SU-DHL-6 (cell line): ENCODE data around the gene PLSCR5.

Experiments used
- EZH2phosphoT487 ChIP-seq: fragments of 200-600 bp; sonication (generic), shearing (Covaris generic); conservative IDR thresholded peaks from 2 replicates; pipeline ENCODE4 v1.6.1; 2018; ENCODE audit warnings: mild to moderate bottlenecking, antibody characterized with exemption, low read length, moderate library complexity, mixed read lengths
- TF ChIP-seq, protein P1 (sequence below): fragments of 200-600 bp; sonication (generic); IDR thresholded peaks from one replicate; pipeline ENCODE4 v1.5.1; 2017; ENCODE audit warnings: antibody characterized with exemption, mild to moderate bottlenecking, low read length, moderate library complexity; ENCODE audit not compliant: insufficient read depth, poor library complexity, severe bottlenecking

DNA sequence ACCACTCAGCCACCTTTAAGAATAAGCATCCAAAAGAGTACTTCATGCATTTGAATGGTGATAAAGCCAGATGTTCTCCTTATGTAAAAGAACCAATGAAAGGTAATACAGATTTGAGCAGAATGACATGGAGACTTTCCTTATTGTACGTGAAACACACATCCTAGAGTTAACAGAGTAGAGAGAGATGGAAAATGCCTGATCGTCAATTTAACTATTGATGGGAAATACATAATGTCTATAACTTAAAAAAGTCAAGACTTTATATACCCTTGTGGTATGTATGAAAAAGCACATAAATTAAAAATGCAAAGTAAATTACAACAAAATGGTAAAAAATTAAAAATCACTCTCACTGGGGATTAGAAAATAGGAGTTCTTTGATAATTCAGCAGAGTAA, 31.7 kb upstream of the PLSCR5 start:
- TF ChIP-seq, protein P1, sequence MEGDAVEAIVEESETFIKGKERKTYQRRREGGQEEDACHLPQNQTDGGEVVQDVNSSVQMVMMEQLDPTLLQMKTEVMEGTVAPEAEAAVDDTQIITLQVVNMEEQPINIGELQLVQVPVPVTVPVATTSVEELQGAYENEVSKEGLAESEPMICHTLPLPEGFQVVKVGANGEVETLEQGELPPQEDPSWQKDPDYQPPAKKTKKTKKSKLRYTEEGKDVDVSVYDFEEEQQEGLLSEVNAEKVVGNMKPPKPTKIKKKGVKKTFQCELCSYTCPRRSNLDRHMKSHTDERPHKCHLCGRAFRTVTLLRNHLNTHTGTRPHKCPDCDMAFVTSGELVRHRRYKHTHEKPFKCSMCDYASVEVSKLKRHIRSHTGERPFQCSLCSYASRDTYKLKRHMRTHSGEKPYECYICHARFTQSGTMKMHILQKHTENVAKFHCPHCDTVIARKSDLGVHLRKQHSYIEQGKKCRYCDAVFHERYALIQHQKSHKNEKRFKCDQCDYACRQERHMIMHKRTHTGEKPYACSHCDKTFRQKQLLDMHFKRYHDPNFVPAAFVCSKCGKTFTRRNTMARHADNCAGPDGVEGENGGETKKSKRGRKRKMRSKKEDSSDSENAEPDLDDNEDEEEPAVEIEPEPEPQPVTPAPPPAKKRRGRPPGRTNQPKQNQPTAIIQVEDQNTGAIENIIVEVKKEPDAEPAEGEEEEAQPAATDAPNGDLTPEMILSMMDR = no peak
- no peak for TF ChIP-seq EZH2phosphoT487
